HEK293 (cell line): ENCODE data around the gene C1QL4.

ENCODE experiments used
- CTCF ChIA-PET: fragments of 350-600 bp; formaldehyde crosslinking; extraction: SDS; loops from one replicate; lab custom pipeline; 2021; ENCODE audit warnings: antibody characterized with exemption; lab: Yijun Ruan, JAX
- POLR2A ChIA-PET: fragments of 300-600 bp; formaldehyde crosslinking; extraction: SDS; loops from one replicate; lab custom pipeline; 2020; ENCODE audit warnings: antibody characterized with exemption, inconsistent platforms; lab: Yijun Ruan, JAX
- H3K27ac ChIP-seq: fragments of 200-500 bp; sonication (Bioruptor generic); 2 replicates; pipeline ENCODE4 v1.5.1; 2014; ENCODE audit warnings: low read depth, low read length, control low read depth, inconsistent platforms; ENCODE audit errors: extremely low read depth
- H3K36me3 ChIP-seq, 2 experiments: fragments of 200-500 bp in 1 of 2; sonication (Bioruptor generic) in 1 of 2; 1 replicate in 1 of 2; 2 replicates in 1 of 2; pipeline ENCODE4 v1.5.1; 2014 to 2017; ENCODE audit warnings: inconsistent platforms in 2 of 2, low read length in 2 of 2; ENCODE audit not compliant: control insufficient read depth in 2 of 2, insufficient read depth in 1 of 2
- H3K4me1 ChIP-seq: fragments of 200-500 bp; sonication (Bioruptor generic); 2 replicates; pipeline ENCODE4 v1.5.1; 2014; ENCODE audit warnings: mild to moderate bottlenecking, low read length, inconsistent platforms; ENCODE audit not compliant: control insufficient read depth, insufficient read depth
- H3K4me3 ChIP-seq: 2 replicates; pipeline ENCODE4 v1.5.1; 2011; ENCODE audit warnings: low read depth, mild to moderate bottlenecking, control low read depth, low read length, moderate library complexity
- H3K9me3 ChIP-seq: fragments of 200-500 bp; sonication (Bioruptor generic); 2 replicates; pipeline ENCODE4 v1.5.1; 2014; ENCODE audit warnings: low read depth, low read length, inconsistent platforms; ENCODE audit not compliant: control insufficient read depth, insufficient read depth
- EGR2 ChIP-seq: fragments of 450-650 bp; formaldehyde crosslinking; IDR thresholded peaks from 2 replicates; pipeline ENCODE4 v1.5.1; 2016; ENCODE audit warnings: low read depth, missing biosample characterization, missing genetic modification characterization
- GFI1B ChIP-seq: fragments of 450-650 bp; formaldehyde crosslinking; IDR thresholded peaks from 2 replicates; pipeline ENCODE4 v1.5.1; 2016; ENCODE audit warnings: missing biosample characterization, missing genetic modification characterization
- GLI4 ChIP-seq: fragments of 450-650 bp; formaldehyde crosslinking; IDR thresholded peaks from 2 replicates; pipeline ENCODE4 v1.5.1; 2016; ENCODE audit warnings: missing biosample characterization, missing genetic modification characterization
- HOXC10 ChIP-seq: sonication (generic); formaldehyde crosslinking; IDR thresholded peaks from 2 replicates; pipeline ENCODE4 v1.8.1; 2023; ENCODE audit warnings: mild to moderate bottlenecking, missing genetic modification reagents
- KLF9 ChIP-seq: fragments of 450-650 bp; formaldehyde crosslinking; IDR thresholded peaks from 2 replicates; pipeline ENCODE4 v1.5.1; 2016; ENCODE audit warnings: missing biosample characterization, missing genetic modification characterization, low read depth
- SP7 ChIP-seq: fragments of 450-650 bp; formaldehyde crosslinking; IDR thresholded peaks from 2 replicates; pipeline ENCODE4 v1.5.1; 2016; ENCODE audit warnings: missing biosample characterization, missing genetic modification characterization
- ZBTB1 ChIP-seq: fragments of 450-650 bp; formaldehyde crosslinking; IDR thresholded peaks from 2 replicates; pipeline ENCODE4 v1.5.1; 2016; ENCODE audit warnings: missing biosample characterization, missing genetic modification characterization
- ZBTB48 ChIP-seq: fragments of 450-650 bp; formaldehyde crosslinking; IDR thresholded peaks from 2 replicates; pipeline ENCODE4 v1.5.1; 2016; ENCODE audit warnings: missing biosample characterization, missing genetic modification characterization
- ZFP37 ChIP-seq: fragments of 450-650 bp; formaldehyde crosslinking; IDR thresholded peaks from 2 replicates; pipeline ENCODE4 v1.5.1; 2016; ENCODE audit warnings: missing biosample characterization, missing genetic modification characterization
- ZNF114 ChIP-seq: fragments of 450-650 bp; formaldehyde crosslinking; IDR thresholded peaks from 2 replicates; pipeline ENCODE4 v1.5.0; 2017; ENCODE audit warnings: missing biosample characterization, missing genetic modification characterization
- ZNF169 ChIP-seq: fragments of 450-650 bp; formaldehyde crosslinking; IDR thresholded peaks from 2 replicates; pipeline ENCODE4 v1.5.1; 2016; ENCODE audit warnings: missing biosample characterization, missing genetic modification characterization
- ZNF184 ChIP-seq: fragments of 450-650 bp; IDR thresholded peaks from 2 replicates; pipeline ENCODE4 v1.5.1; 2018; ENCODE audit warnings: missing biosample characterization, mild to moderate bottlenecking, missing genetic modification characterization
- ZNF221 ChIP-seq: fragments of 450-650 bp; formaldehyde crosslinking; IDR thresholded peaks from 2 replicates; pipeline ENCODE4 v1.5.1; 2017; ENCODE audit warnings: missing biosample characterization, missing genetic modification characterization, borderline replicate concordance
- ZNF274 ChIP-seq, 2 experiments: fragments of 200-500 bp in 1 of 2; fragments of 450-650 bp in 1 of 2; sonication (Bioruptor generic) in 1 of 2; formaldehyde crosslinking in 1 of 2; IDR thresholded peaks; 2 replicates each; pipeline versions ENCODE4 v1.5.1 to v1.6.1; 2014 to 2016; ENCODE audit warnings: borderline replicate concordance in 1 of 2, inconsistent platforms in 1 of 2, low read length in 1 of 2, missing biosample characterization in 1 of 2, missing genetic modification characterization in 1 of 2
- ZNF324 ChIP-seq: fragments of 450-650 bp; formaldehyde crosslinking; IDR thresholded peaks from 2 replicates; pipeline ENCODE4 v1.5.1; 2016; ENCODE audit warnings: missing biosample characterization, missing genetic modification characterization
- ZNF426 ChIP-seq: fragments of 450-650 bp; formaldehyde crosslinking; IDR thresholded peaks from 2 replicates; pipeline ENCODE4 v1.5.1; 2017; ENCODE audit warnings: missing biosample characterization, missing genetic modification characterization, mild to moderate bottlenecking, inconsistent platforms, moderate library complexity
- ZNF433 ChIP-seq: fragments of 450-650 bp; formaldehyde crosslinking; IDR thresholded peaks from 2 replicates; pipeline ENCODE4 v1.5.1; 2016; ENCODE audit warnings: missing biosample characterization, missing genetic modification characterization, low read depth
- ZNF529 ChIP-seq: fragments of 450-650 bp; formaldehyde crosslinking; IDR thresholded peaks from 2 replicates; pipeline ENCODE4 v1.5.1; 2017; ENCODE audit warnings: missing genetic modification characterization, missing biosample characterization; ENCODE audit not compliant: insufficient replicate concordance
- ZNF548 ChIP-seq: fragments of 450-650 bp; formaldehyde crosslinking; IDR thresholded peaks from 2 replicates; pipeline ENCODE4 v1.5.1; 2016; ENCODE audit warnings: missing biosample characterization, missing genetic modification characterization
- ZNF610 ChIP-seq: fragments of 450-650 bp; formaldehyde crosslinking; IDR thresholded peaks from 2 replicates; pipeline ENCODE4 v1.5.1; 2016; ENCODE audit warnings: missing biosample characterization, missing genetic modification characterization, borderline replicate concordance
- ZNF629 ChIP-seq: fragments of 450-650 bp; formaldehyde crosslinking; IDR thresholded peaks from 2 replicates; pipeline ENCODE4 v1.5.1; 2017; ENCODE audit warnings: missing biosample characterization, missing genetic modification characterization
- ZNF654 ChIP-seq: fragments of 450-650 bp; formaldehyde crosslinking; IDR thresholded peaks from 2 replicates; pipeline ENCODE4 v1.5.1; 2016; ENCODE audit warnings: low read depth, missing biosample characterization, missing genetic modification characterization
- ZNF660 ChIP-seq: fragments of 450-650 bp; IDR thresholded peaks from 2 replicates; pipeline ENCODE4 v1.5.1; 2018; ENCODE audit warnings: missing biosample characterization, mild to moderate bottlenecking, missing genetic modification characterization
- ZNF664 ChIP-seq: fragments of 450-650 bp; formaldehyde crosslinking; IDR thresholded peaks from 2 replicates; pipeline ENCODE4 v1.5.1; 2016; ENCODE audit warnings: missing biosample characterization, missing genetic modification characterization
- ZNF785 ChIP-seq: fragments of 450-650 bp; formaldehyde crosslinking; IDR thresholded peaks from 2 replicates; pipeline ENCODE4 v1.5.1; 2016; ENCODE audit warnings: missing biosample characterization, missing genetic modification characterization
- ZNF792 ChIP-seq: fragments of 450-650 bp; formaldehyde crosslinking; IDR thresholded peaks from 2 replicates; pipeline ENCODE4 v1.5.1; 2016; ENCODE audit warnings: missing biosample characterization, missing genetic modification characterization
- ZNF837 ChIP-seq: fragments of 450-650 bp; formaldehyde crosslinking; IDR thresholded peaks from 2 replicates; pipeline ENCODE4 v1.5.1; 2016; ENCODE audit warnings: missing biosample characterization, missing genetic modification characterization
- TF ChIP-seq, protein P1 (sequence below): fragments of 450-650 bp; formaldehyde crosslinking; IDR thresholded peaks from 2 replicates; pipeline ENCODE4 v1.5.1; 2017; ENCODE audit warnings: missing biosample characterization, mild to moderate bottlenecking, missing genetic modification characterization, moderate library complexity
- TF ChIP-seq, protein P2 (sequence below): fragments of 450-650 bp; formaldehyde crosslinking; IDR thresholded peaks from 2 replicates; pipeline ENCODE4 v1.5.1; 2017; ENCODE audit warnings: missing biosample characterization, missing genetic modification characterization
- TF ChIP-seq, protein P3 (sequence below): fragments of 450-650 bp; formaldehyde crosslinking; IDR thresholded peaks from 2 replicates; pipeline ENCODE4 v1.5.1; 2016; ENCODE audit warnings: missing biosample characterization, missing genetic modification characterization
- TF ChIP-seq, protein P4 (sequence below): fragments of 450-650 bp; formaldehyde crosslinking; IDR thresholded peaks from 2 replicates; pipeline ENCODE4 v1.5.1; 2016; ENCODE audit warnings: missing biosample characterization, missing genetic modification characterization, low read depth

The C1QL4 gene

DNA sequence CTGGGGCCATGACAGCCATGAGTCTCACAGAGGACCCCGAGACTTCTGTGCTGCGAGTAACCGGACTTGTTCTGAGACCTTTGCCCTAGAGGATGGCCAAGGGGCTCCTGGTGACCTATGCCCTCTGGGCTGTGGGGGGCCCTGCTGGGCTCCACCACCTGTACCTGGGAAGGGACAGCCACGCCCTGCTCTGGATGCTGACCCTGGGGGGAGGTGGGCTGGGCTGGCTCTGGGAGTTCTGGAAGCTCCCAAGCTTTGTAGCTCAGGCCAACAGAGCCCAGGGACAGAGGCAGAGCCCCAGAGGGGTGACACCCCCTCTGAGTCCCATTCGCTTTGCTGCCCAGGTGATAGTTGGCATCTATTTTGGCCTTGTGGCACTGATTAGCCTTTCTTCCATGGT, 11.8 kb upstream of the C1QL4 start:
- peaks cover 21% of the 10 kb centered on the region for H3K4me1 ChIP-seq
- no peak overlapping the region for H3K27ac ChIP-seq

DNA sequence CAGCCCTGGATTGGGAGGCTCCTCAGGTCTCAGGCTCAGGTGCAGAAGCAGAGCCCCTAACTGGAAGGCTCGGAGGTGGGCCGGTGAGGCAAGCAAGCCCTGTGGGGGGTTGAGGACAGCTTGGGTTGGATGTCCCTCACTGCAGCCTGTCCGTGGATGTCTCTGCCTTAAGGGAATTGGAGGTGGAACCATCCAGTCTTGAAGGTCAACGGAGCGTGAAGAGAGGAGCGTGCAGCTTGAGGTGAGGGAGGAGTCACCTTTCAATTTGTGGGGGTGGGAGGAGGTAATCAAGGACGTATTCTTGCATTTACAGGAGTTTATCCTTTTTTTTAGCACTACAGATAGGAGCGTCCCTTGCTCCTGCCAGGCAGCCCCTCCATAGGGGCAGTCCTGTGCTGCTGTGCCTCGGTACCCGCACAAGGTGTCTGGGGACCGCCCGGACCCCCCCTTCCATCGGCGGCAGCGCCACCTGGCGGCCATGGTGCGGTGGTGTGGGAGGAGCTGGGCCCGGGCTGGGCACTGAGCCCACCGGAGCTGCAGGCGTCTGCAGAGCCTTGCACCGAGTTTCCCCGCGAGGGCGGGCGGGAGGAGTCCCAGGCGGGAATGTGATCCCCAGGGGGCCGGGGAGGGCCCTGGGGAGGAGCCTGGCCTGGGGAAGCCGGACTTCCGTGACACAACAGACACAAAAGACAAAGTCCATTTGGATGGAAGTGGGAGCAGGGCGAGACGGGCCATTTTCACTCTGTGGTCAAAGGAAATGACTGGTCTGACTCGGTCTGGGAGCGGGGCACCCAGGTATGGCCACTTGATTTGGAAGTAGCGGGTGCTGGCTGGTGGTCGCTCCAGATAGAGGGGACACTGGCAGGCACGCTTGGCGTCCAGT, 10.6 kb upstream of the C1QL4 start:
- no peaks in the 10 kb centered on the region for H3K9me3 ChIP-seq
- peak overlapping the region; percentile 32 for H3K4me3 ChIP-seq
- peaks cover 0 to 10% of the 10 kb centered on the region in 2 experiments; a peak in 1 of 3 replicates for H3K36me3 ChIP-seq
- CTCF ChIA-PET, result interaction anchor here (0.6 to 6.0 kb wide), 51 partner anchors 10 to 513 kb away, joined by 3 to 96 read pairs (median 4); partner anchors contain the start of genes C1QL4, PRPH, SPATS2 and TROAP
- peaks cover 21% of the 10 kb centered on the region for H3K4me1 ChIP-seq
- peak overlapping the region; percentile 80; the same call in 1 of the 2 replicates for H3K27ac ChIP-seq
- POLR2A ChIA-PET, result interaction anchor here (0.6 to 2.9 kb wide), 17 partner anchors 8 to 481 kb away, joined by 3 to 24 read pairs (median 3); partner anchors contain the start of genes C1QL4, SPATS2, TMBIM6 and TROAP
- 0 out of 2 replicates have a peak, but pooled peaks have one; percentile 12 for TF ChIP-seq ZNF184
- no peak for TF ChIP-seq ZBTB1 (tag by site-specific recombination)
- TF ChIP-seq, protein P1, sequence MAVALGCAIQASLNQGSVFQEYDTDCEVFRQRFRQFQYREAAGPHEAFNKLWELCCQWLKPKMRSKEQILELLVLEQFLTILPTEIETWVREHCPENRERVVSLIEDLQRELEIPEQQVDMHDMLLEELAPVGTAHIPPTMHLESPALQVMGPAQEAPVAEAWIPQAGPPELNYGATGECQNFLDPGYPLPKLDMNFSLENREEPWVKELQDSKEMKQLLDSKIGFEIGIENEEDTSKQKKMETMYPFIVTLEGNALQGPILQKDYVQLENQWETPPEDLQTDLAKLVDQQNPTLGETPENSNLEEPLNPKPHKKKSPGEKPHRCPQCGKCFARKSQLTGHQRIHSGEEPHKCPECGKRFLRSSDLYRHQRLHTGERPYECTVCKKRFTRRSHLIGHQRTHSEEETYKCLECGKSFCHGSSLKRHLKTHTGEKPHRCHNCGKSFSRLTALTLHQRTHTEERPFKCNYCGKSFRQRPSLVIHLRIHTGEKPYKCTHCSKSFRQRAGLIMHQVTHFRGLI (tag by site-specific recombination), result 0 out of 2 replicates have a peak, but pooled peaks have one; percentile 29
- TF ChIP-seq ZNF660 (tag by site-specific recombination), result peak; percentile 82; the same call in 1 of the 2 replicates
- peak; percentile 38; the same call in 1 of the 2 replicates for TF ChIP-seq ZNF654 (tag by site-specific recombination)
- TF ChIP-seq ZBTB48 (tag by site-specific recombination), result peak; percentile 80
- peak; percentile 42; the same call in 1 of the 2 replicates for TF ChIP-seq GLI4 (tag by site-specific recombination)
- TF ChIP-seq, protein P2, sequence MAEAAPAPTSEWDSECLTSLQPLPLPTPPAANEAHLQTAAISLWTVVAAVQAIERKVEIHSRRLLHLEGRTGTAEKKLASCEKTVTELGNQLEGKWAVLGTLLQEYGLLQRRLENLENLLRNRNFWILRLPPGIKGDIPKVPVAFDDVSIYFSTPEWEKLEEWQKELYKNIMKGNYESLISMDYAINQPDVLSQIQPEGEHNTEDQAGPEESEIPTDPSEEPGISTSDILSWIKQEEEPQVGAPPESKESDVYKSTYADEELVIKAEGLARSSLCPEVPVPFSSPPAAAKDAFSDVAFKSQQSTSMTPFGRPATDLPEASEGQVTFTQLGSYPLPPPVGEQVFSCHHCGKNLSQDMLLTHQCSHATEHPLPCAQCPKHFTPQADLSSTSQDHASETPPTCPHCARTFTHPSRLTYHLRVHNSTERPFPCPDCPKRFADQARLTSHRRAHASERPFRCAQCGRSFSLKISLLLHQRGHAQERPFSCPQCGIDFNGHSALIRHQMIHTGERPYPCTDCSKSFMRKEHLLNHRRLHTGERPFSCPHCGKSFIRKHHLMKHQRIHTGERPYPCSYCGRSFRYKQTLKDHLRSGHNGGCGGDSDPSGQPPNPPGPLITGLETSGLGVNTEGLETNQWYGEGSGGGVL, result peak; percentile 67
- TF ChIP-seq SP7 (tag by site-specific recombination), result peak; percentile 79
- TF ChIP-seq ZNF324 (tag by site-specific recombination), result peak; percentile 74
- TF ChIP-seq, protein P3, sequence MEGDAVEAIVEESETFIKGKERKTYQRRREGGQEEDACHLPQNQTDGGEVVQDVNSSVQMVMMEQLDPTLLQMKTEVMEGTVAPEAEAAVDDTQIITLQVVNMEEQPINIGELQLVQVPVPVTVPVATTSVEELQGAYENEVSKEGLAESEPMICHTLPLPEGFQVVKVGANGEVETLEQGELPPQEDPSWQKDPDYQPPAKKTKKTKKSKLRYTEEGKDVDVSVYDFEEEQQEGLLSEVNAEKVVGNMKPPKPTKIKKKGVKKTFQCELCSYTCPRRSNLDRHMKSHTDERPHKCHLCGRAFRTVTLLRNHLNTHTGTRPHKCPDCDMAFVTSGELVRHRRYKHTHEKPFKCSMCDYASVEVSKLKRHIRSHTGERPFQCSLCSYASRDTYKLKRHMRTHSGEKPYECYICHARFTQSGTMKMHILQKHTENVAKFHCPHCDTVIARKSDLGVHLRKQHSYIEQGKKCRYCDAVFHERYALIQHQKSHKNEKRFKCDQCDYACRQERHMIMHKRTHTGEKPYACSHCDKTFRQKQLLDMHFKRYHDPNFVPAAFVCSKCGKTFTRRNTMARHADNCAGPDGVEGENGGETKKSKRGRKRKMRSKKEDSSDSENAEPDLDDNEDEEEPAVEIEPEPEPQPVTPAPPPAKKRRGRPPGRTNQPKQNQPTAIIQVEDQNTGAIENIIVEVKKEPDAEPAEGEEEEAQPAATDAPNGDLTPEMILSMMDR, result peak; percentile 97
- TF ChIP-seq ZNF629 (tag by site-specific recombination), result peak; percentile 72
- TF ChIP-seq EGR2 (tag by site-specific recombination), result peak; percentile 75
- TF ChIP-seq GFI1B (tag by site-specific recombination), result no peak
- TF ChIP-seq ZNF548 (tag by site-specific recombination), result no peak

More for the DNA sequence above, 11.8 kb upstream of the C1QL4 start:
- ChIA-PET POLR2A (no interaction called here), CTCF (interaction anchor here (0.6 to 6.0 kb wide), 8 partner anchors 9 to 165 kb away, joined by 3 to 96 read pairs (median 32); partner anchors contain the start of gene C1QL4)
- Histone ChIP-seq H3K9me3 (no peaks in the 10 kb centered on the region), H3K4me3 (no peak overlapping the region), H3K36me3 (peaks cover 0 to 10% of the 10 kb centered on the region in 2 experiments; a peak in 1 of 3 replicates)
- no peak for TF ChIP-seq ZNF426
- no peak for TF ChIP-seq ZNF837 (tag by site-specific recombination)
- TF ChIP-seq ZFP37 (tag by site-specific recombination), result no peak
- no peak for TF ChIP-seq ZNF664 (tag by site-specific recombination)
- TF ChIP-seq ZNF529 (tag by site-specific recombination), result no peak
- TF ChIP-seq ZNF221, result no peak
- TF ChIP-seq ZNF433 (tag by site-specific recombination), result no peak
- no peak for TF ChIP-seq ZNF274 (IDR thresholded peaks at IDR 0.05; ENCODE audit: low read length)
- TF ChIP-seq ZNF274 (tag by site-specific recombination; IDR thresholded peaks at IDR 0.05; ENCODE audit: borderline replicate concordance), result no peak
- TF ChIP-seq ZNF610 (tag by site-specific recombination), result no peak
- no peak for TF ChIP-seq ZNF169 (tag by site-specific recombination)
- no peak for TF ChIP-seq ZNF792
- TF ChIP-seq HOXC10 (CRISPR knock-in tag), result no peak
- no peak for TF ChIP-seq KLF9
- TF ChIP-seq, protein P4, sequence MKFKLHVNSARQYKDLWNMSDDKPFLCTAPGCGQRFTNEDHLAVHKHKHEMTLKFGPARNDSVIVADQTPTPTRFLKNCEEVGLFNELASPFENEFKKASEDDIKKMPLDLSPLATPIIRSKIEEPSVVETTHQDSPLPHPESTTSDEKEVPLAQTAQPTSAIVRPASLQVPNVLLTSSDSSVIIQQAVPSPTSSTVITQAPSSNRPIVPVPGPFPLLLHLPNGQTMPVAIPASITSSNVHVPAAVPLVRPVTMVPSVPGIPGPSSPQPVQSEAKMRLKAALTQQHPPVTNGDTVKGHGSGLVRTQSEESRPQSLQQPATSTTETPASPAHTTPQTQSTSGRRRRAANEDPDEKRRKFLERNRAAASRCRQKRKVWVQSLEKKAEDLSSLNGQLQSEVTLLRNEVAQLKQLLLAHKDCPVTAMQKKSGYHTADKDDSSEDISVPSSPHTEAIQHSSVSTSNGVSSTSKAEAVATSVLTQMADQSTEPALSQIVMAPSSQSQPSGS (tag by site-specific recombination), result no peak
- no peak for TF ChIP-seq ZNF114 (tag by site-specific recombination)
- no peak for TF ChIP-seq ZNF785 (tag by site-specific recombination)
